LHCN-M2 (cell line): Measurements from ENCODE around the gene SPRN. TPM values are rescaled to one million over a fixed set of nuclear protein-coding genes. Genes with fewer than 3 reads are reported as not detected.
"Not testable (repeated sequence)": the region's sequence is repeated elsewhere in the genome, so short reads cannot be mapped to it uniquely, and the experiment has no call there.

Experiments used
- DNase-seq: peaks from one replicate; pipeline ENCODE4 v3.0.0-alpha.2; 2012; ENCODE audit warnings: low read depth
- total RNA-seq: library from RNA; depleted of rRNA; stranded (reverse); fragments of >200 nt; gene quantifications from 2 replicates; pipeline ENCODE4 v1.2.3, GENCODE V29; 2014

Gene SPRN
- total RNA-seq, 1 experiment from 2014 or later = 0.29 TPM

DNA sequence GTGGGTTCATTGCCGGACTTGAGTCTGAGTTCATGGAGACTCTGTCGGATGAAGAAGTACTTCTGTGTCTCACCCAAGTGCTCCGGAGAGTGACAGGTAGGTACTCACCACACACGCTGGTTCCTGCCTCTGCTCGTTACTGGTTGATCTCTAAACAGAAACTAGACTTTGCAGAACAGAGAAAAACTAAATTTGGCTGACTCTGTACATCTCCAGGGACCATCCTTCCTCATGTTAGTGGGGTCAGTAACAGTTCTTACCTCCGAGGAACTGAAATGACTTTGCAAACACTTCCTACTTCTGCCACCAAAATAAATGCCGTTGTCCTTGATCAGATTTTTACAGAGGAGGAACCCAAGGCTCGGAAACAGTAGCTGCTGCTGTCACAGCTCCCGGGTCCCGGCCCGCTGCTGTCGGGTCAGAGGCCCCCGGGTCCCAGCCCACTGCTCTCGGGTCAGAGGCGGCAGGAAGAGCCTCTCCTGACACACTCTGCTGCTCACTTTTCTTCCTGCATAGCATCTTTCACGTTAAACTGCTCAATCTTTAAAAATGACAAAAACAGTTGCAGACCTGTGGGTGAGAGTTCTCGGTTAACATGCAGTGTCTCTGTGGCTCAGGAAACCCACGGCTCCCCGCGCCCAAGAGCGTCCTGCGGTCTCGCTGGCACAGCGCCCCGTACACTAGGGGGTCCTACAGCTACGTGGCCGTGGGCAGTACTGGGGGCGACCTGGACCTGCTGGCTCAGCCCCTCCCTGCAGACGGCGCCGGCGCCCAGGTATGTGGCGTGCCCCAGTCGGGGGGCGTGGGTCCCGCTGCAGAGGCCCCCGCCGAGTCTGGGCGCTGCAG is 35.2 kb downstream of the SPRN start:
- no peak for DNase-seq

DNA sequence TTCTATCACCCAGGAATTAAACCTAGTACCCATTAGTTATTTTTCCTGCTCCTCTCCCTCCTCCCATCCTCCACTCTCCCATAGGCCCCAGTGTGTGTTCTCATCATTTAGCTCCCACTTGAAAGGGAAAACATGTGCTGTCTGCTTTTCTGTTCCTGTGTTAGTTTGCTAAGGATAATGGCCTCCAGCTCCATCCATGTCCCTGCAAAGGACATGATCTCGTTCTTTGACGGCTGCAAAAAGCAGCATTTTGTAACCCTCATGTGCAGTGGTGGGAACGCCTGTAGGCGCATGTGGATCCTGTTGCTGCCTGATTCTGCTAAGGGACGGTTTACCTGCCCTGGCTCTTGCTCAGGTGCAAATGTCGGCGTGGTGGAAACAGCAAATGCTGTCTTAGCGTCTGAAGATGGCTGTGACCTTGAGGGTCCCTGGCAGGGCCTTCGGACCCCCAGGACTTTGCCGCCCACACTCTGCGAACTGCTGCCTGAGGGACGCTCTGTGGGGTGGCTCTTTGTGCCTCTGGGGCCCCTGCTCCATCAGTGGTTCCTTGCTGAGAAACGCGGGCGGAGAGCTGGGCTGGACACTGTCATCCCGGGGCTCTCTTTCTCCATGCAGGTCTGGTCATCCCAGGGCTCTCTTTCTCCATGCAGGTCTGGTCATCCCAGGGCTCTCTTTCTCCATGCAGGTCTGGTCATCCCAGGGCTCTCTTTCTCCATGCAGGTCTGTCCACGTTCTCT is 36.0 kb downstream of the SPRN start:
- no peak for DNase-seq

DNA sequence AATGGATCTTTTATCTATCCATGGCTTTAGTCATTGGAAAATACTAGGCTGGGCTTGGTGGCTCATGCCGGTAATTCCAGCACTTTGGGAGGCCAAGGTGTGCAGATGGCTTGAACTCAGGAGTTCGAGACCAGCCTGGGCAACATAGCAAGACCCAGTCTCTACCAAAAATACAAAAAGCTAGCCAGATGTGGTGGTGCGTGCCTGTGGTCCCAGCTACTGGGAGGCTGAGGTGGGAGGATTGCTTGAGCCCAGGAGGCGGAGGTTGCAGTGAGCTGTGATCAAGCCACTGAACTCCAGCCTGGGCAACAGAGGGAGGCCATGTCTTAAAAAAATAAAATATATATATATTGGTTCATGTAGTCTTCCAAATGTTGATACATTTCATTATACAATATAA is 37.5 kb downstream of the SPRN start:
- DNase-seq = not testable (repeated sequence)

DNA sequence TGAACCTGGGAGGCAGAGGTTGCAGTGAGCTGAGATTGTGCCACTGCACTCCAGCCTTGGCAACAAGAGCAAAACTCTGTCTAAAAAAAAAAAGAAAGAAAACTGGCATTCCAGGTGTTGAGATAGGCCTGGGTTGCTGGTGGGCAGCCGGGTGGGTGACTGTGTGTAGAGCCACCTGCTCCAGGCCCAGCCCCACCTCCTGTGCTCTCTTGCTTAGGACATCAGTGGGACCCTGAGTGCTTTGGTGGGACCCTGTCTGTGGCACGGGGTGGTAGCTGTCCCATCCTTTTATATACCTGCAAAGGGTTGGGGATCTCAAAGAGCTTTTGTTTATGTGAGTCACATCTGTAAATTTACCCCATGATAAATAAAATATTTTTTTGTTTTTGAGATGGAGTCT is 39.2 kb downstream of the SPRN start:
- DNase-seq = no peak

DNA sequence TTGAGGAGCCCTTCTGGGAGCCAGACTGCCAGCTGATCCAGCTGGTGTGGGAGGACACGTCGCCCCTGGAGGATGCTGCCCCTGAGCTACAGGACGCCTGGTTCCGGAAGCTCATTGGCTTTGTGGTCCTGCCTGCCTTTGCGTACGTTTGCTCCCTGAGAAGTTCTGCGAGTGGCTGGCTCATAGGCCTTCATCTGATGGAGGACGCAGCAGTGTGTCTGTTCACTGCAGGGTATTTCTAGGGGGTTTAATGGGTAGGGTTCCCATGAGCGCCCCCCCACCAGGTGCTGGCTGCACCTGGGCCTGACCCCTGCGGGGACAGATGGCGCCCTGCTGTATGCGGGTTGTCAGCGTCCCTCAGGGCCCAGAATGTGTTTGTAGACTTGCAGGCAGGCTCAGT is 40.4 kb downstream of the SPRN start:
- DNase-seq = no peak

DNA sequence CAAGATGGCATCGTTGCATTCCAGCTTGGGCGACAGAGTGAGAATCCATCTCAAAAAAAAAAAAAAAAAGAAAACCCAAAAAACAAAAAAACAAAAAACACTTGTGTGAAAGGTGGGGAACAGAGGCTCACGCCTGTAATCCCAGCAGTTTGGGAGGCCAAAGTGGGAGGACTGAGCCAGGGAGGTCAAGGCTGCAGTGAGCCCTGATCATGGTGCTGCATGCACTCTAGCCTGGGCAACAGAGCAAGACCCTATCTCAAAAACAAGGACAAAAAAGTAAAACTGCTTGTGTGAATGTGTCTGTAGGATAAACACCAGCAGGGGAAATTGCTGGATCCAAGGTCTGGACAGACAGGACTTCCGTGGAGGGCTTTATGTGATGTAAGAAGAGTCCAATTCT is 40.9 kb downstream of the SPRN start:
- DNase-seq = no peak

DNA sequence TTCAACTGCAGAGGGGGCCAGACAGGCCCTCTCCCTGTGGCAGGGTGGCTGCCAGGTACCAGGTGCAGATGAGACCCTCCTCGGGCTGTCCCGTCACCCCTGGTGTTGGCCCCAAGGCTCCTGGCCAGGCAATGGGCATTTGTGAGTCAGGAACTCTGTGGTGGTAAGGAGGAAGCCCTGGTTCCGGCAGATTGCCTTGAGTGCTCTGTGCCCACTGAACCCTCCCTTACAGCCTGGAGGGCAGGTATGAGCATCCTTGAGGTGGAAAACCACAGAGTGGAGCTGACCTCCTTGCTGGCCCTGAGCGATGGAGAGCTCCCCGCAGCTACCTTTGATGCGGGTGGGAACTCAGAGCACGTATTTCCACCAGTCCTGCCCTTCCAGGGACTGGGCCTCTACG is 43.4 kb downstream of the SPRN start:
- no peak for DNase-seq

DNA sequence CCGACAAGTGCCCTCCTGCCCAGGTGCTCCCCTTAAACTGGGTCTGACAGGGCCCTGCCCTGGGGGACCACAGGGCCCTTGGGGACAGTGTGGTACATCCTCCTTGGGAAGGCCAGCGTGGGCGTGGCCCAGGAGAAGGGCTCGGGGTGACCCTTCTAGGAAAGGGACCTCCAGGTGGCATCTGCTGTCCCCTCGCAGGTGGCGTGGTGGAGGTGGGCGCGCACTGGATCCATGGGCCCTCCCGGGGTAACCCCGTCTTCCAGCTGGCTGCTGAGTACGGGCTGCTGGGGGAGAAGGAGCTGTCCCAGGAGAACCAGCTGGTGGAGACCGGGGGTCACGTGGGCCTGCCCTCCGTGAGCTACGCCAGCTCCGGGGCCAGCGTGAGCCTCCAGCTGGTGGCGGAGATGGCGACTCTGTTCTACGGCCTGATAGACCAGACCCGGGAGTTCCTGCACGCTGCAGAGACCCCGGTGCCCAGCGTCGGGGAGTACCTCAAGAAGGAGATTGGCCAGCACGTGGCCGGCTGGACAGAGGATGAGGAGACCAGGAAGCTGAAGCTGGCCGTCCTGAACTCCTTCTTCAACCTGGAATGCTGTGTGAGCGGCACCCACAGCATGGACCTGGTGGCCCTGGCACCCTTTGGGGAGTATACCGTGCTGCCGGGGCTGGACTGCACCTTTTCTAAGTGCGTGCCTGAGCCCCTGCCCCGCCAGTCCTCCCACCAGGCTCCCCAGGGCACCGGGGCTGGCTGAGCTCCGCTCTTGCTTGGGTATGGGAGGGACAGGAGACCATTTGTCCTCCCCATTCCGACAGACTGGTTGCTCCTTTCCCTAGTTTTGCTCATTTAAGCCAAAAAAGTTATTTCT is 44.4 kb downstream of the SPRN start:
- DNase-seq = no peak

DNA sequence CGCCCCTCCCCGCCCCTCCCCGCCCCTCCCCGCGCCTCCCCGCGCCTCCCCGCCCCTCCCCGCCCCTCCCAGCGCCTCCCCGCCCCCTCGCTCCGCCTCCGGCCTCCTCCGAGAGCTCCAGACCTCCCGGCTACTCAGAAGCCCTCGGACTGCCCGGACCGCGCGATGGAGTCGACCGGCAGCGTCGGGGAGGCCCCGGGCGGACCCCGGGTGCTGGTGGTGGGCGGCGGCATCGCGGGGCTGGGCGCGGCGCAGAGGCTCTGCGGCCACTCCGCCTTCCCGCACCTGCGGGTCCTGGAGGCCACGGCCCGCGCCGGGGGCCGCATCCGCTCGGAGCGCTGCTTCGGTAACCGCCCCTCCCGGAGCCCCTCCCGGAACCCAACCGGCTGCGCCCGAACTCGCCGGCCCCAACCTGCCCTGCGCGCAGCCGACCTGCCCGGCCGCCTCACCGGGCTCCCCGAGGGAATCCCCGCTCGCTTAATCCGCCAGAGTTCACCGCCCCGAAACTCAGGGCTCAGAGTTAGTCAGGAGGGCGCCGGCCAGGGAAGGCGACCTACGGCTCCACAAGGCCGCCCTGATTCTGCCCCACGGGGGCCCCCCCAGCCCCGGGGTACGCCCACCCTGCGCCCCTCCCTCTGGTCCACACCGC is 45.1 kb downstream of the SPRN start, which contains the start of gene PAOX:
TSS of gene PAOX (plus strand) at position 111 of the 649 bp plus-strand sequence. CDS start at position 166, 55 bp downstream.
- peak; percentile 41 for DNase-seq

DNA sequence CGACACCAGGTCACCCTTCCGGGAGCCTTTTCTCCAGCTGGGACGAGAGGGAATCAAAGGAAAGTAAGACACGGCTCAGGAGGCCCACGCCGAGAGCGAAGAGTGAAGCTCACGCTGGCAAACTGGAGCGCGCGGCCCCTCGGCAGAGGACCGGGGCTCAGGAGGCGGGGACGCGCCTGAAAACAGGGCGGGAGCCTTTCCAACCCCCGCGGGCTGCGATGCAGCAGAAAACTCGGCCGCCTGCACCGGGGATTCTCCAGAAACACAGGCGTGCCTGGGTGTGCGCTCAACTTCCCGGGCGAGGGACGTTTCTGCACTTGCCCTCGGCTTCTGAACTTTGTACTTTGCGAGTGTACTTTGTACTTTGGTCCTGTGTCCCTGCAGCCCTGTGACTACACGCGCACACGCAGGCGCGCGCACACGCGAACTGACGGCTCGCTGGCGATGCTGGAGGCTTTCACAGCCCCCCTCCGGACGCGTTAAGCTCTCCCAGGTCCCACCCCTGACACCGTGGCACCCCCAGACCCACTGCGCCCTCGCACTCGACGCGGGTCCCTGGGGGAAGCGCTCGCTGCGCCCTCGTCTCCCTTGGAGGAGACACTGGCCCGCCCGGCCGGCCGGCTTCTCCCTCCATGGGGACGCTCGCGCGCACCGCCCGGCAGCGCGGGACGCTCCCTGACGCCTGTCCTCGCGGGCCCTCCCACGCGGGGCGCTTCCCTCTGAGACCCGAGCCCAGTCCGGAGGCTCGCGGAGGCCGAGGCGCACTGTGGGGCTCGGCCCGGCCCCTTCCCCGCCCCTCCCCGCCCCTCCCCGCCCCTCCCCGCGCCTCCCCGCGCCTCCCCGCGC is 46.0 kb downstream of the SPRN start:
- DNase-seq = peak; percentile 31

DNA sequence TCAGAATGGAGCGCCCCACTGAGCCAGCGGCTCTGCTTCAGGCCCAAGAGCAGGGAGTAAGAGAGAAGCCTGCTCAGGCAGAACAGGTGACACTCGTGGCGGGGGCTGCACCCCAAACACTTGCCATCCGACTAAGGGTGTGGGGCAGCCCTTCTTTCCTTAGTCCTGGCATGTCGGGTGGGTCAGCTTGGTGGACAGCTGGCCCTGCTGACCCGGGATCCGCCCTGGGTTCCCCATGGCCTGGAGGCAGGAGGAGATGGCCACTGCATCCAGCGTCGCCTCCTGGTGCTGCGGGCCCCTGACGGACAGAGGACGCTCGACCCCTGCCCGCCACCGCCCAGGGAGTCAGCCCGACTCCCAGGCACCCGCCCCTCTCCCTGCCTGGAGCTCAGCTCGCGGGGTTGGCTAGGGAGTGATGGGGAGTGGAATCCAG is 46.6 kb downstream of the SPRN start:
- DNase-seq = no peak

DNA sequence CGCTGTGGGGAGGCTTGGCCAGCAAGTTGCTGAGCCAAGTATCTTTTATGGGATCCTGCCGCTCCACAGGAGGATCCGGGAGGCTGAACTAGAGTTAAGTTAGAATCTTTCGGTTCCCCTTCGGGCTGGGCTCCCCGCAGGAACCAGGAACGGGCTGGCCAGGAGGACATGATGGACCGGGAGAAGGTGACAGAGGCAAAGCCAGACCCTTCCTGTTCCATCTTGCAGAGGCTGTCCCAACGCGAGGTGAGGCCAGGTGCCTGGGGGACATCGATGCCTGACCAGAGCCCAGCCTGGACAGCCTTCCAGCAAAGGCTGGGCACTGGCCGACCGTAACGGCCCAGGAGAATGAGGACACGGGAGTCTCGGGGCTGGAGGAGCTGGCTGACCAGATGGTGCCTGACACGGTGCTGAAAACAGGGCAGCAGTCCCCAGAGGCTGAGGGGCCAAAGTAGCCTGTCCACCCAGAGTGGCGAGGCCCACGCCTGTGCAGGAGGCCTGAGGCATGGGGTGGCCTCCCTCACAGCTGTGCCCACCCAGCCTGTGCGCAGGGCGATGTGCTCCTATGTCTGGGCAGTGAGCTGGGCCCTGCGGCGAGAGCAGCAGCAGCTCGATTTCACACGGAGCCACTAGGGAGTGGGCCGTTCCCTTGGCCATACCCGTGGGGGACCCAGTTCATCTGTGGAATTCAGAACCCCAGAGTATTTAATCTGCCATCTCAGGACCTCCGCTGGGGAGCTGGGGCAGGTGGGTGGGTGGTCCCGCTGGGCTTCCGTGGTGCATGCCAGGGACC is 47.2 kb downstream of the SPRN start:
- DNase-seq = no peak

DNA sequence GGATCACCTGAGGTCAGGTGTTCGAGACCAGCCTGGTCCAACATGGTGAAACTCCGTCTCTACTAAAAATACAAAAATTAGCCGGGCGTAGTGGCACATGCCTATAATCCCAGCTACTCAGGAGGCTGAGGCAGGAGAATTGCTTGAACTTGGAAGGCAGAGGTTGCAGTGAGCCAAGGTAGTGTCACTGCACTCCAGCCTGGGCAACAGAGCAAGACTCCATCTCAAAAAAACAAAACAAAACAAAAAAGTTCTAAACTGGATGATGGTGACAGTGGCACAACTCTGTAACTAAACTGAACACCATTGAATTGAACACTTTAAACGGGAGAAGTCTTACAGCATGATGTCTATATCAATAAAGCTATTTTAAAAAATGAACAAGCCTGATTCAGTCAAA is 48.2 kb downstream of the SPRN start:
- DNase-seq = not testable (repeated sequence)

DNA sequence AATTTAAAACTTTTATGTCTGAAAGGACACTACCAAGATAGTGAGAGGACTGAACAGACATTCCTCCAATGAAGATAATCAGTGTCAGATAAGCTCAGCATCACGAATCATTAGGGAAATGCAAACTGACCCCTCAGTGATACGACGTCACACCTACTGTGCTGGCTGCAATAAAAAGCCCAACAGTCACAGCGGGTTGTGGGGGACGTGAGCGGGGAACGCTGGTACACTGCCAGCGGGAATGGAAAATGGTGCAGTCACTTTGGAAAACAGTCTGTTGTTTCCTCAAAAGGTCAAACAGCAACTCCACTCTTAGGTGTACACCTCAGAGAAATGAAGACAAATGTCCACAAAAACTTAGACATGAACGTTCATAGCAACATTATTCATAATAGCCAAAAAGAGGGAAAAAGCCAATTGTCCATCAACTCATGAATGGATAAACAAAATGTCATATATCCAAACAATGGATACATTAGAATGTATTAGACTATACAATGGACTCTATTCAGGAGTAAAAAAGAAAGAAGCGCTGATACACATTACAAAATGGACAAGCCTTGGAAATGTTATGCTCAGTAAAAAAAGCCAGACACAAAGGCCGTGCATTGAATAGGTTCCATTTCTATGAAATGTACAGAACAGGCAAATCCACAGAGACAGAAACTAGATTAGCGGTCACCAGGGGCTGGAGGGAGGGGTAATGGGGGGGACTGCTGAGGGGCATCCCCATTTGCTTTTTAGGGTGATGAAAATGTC is 48.9 kb downstream of the SPRN start:
- DNase-seq = no peak

DNA sequence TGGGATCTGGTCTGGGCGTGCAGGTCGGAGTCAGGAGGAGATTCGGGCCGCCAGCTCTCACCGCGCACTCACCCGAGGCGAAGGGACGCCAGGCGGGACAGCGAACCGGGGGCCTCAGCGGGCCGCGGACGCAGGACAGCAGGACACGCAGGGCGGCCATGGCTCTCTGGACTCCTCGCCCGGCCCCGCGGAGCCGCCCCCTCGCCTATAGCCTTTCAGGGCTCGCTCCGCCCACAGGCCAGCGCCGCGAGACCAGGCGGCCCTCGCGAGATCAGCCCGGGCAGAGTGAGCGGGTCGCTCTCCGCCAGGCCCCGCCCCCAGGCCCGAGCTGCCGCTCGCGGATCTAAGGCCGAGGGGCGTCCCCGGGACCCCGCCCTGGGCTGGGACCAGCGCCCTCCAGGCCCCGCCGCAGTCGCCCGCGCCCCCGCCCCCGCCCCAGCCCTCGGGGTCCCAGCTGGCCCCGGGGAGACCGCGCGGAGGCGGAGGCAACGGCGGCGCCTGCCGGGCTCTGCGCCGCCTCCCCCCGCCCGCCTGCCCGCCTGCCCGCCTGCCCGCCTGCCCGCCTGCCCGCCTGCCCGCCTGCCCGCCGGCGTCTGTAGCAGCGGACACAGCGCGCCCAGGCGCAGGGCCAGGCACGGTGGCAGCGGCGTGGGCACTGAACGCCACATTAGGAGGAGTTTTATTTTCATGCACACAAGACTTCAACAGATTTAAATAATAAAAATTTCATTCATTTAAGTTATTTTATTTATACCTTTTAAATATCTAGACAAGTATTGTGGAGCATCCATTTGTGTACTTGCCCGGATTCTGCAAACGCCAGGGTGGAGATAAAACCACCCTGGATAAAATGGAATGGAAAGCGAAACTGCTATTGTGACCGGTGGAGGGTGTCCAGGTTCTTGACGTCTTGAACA is 51.0 kb downstream of the SPRN start, which contains the start of gene ECHS1:
TSS of gene ECHS1 (minus strand) at position 181 of the 917 bp plus-strand sequence. CDS start at position 160, 21 bp downstream.
- DNase-seq = peak; percentile 88

DNA sequence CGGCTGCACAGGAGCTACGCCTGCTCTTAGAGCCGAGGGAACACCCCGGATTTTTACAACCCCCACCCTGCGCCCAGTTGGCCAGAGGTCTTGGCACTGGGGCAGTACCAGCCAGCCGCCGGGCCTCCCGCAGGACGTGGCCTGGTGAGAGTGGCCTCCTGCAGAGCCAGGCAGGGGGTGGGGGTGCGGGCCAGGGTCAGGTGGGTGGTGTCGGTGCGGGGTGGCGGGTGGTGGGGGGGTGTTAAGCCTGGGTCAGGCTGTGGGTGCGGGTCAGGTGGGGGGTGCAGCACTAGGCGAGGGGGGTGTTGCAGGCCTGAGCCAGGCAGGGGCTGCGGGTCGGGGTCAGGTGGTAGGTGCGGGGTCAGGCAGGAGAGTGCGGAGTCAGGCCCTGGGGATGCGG is 51.9 kb downstream of the SPRN start:
- DNase-seq = no peak
